T-helper 1 cell (primary cell): Measurements from ENCODE around the gene DLX1.
A peak's percentile ranks its signal among the peaks of the same experiment; 100 is the strongest.
"Not testable (repeated sequence)": the region's sequence is repeated elsewhere in the genome, so short reads cannot be mapped to it uniquely, and the experiment has no call there.

Source experiments
- DNase-seq, 5 donors: peaks; one replicate each; pipeline ENCODE4 v3.0.0-alpha.2; 2012 to 2020
- total RNA-seq, 4 donors: gene quantifications; one replicate each; lab custom pipeline; 2026; lab: John Stamatoyannopoulos, UW

Gene DLX1
- total RNA-seq: 0 reads per million in 4 donors

GRCh38 chr2:172085460-172086159, at the start of gene DLX1:
DLX1 (plus strand) TSS chr2:172085507; CDS start chr2:172085678, 171 bp downstream.
- no peak for DNase-seq

DNA sequence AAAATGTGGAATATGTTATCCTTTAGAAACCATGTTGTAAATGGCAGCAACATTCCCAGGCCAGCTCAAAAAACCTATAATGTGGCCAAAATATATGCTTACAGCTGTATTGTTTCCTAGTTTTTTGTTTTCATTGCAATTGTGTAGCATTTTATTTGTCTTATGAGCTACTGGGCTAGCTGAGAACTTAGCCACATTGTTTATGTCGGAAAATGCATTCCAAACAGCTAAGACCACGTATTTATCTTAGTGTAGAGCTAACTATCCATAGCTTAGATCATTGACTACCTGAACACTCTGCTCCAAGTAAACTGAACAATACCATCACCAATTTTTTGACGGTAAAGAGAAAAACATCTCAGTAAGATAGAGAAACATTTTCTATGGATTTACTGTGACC, 47.2 kb upstream of the DLX1 start:
- no peak for DNase-seq

DNA sequence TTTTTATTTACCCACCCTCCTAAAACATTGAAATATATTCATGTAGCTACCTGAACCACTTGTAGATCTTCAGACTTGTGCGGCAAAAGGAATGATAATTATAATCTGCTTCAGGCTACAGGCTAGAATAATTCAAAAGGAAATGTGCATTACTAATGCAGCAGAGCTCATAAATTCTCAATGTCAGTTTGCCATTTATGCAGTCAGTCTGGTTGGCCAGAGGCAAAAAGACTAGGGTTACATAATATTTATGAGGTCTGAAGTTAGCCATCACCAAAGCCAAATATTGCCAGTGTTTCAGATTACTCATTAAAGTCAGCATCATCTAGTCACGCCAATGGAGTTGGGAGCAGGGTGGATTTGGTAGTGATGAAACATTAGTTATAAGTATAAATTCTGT, 46.7 kb upstream of the DLX1 start:
- no peak for DNase-seq

DNA sequence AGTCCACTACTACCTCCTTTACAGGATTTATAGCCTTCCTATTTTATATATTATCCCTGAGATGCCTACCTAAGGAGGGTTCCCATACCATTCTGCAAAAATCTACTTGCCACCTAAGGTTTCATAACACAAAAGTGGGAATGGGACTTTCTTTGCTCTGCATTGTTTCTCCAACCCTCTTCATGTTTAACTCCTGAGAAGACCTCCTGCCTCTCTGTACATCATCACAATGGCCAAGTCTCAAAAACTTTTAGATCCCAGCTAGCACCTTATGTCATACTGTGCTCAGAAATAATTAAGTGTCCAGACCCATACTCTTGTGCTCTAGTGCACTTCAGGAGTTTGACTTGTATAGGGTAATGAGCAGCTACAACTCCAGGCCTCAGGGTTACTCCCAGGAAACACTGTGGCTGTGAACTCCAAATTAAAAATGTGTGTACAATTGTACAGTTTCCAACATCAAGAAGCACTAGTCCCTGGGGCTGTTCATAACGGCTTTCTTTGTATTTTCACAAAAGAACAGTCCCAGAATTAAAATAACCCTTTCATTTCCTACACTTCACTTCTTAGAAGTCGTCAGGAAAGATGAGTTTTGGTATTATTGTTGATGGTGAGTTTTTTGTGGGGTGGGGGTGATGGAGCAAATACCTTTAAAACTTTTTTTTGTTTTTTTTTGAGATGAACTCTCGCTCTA, 46.1 kb upstream of the DLX1 start:
- peak in 1 of 5 donors; percentile 13 for DNase-seq

GRCh38 chr2:172040311-172040710, 45.0 kb upstream of the DLX1 start:
- DNase-seq: no peak

- DNase-seq: peak in 1 of 5 donors; percentile 8
These were observed 39.1 kb upstream of the DLX1 start for GRCh38 chr2:172046080-172046678.

- no peak for DNase-seq
These were observed 38.3 kb upstream of the DLX1 start for GRCh38 chr2:172046866-172047565.

GRCh38 chr2:172047566-172048507, 37.5 kb upstream of the DLX1 start:
- no peak for DNase-seq

DNA sequence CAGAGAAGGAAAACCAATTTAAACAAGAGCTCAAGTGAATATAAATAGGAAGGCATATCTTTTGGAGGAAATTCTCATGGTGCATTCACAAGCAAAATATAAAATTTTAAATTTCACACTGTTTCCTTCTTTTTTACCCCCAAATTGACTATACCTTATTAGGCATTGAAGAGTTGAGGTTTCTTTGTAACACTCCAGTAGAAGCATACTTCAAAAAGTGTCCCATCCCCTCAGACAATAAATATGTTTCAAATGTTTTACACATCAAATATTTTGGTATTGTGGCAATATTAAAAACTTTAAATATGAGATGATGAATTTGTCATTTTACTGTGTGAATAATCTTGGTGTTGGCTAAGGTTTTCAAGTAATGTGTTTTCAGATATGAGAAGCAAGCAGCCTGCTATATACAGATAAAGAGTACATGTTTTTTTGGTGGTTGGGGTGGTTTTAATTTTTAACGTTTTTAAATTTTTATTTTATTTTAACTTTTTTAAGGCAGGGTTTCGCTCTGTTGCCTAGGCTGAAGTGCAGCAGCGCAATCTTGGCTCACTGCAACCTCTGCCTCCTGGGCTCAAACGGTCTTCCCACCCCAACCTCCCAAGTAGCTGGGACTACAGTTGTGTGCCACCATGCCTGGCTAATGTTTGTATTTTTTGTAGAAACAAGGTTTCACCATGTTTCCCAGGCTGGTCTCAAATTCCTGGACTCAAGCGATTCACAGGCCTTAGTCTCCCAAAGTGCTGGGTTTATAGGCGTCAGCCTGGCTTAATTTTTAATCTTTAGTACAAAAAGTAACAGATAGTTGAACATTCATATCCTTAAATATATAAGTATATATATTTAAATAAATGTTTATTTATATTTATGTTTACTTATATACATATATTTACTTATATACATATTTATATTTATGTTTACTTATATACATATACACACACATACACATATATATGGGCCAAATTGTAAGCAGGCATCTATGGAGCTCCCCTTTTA, 36.5 kb upstream of the DLX1 start:
- DNase-seq: no peak

- no peak for DNase-seq
These were observed 35.7 kb upstream of the DLX1 start for GRCh38 chr2:172049567-172050120.

DNA sequence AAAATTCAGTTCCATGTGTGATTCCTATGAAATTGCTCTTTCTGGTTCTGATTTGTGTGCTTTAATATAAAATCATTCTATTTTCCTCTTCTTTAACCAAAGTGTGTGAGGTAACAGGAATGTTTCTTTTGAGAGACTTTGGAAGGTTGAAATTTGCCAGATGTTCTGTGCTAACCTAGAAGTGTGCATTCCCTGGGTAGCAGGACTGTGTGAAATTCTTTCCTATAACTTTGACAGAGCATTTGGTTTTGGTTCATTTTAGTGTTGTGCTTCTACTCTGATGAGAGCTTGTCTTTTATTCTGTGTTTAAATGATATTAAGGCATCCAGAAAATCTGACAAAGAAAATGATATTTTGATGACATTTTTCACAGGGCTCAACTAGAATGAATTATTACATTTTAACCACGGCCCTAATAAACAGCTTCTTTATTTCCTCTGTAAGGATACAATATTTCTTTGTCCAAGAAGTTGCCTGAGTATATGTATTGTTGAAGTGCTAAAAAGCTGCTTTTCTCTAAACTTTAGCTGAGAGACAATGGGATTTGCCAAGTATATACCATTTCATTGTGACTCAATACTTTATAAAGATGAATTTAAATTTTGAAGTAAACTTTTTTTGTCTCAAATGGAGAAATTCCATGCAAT, 34.7 kb upstream of the DLX1 start:
- DNase-seq: no peak

- no peak for DNase-seq
These were observed 33.0 kb upstream of the DLX1 start for GRCh38 chr2:172052000-172052983.

DNA sequence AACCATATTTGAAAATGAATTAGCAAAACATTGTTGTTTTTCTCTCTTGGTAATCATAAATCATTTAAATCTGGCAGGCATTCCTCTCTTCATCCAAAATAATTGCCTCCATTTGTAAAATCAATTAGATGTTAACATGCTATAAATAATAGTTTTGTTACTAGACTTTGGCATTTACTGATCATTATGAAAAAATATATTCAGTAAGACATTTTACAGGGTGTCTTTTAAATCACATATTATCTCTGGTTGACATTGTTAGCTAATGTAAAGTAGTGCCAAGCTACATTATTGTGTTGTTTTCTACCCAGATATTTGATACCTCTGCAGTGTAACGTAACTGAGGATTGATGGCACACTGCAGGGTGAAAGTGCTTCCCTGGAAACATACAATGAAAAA, 31.8 kb upstream of the DLX1 start:
- no peak for DNase-seq

DNA sequence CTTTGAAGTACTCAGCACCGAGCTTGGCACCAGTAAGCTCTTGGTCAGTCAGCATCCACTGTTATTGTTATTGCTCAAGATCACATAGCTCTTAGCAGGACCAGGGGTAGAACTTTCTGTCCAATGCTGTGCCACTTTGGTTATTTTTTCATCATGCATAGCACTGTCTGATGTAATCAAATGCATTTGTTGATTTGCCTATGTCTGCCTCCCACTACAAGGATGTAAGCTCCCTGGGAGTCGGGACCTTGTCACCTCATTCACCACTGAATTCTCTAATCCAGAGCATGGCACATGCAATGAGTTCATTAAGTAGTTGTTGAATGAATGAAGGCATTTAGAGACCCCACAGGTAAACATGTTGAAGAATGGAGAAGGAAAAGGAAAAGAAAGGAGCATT, 29.0 kb upstream of the DLX1 start:
- no peak for DNase-seq

DNA sequence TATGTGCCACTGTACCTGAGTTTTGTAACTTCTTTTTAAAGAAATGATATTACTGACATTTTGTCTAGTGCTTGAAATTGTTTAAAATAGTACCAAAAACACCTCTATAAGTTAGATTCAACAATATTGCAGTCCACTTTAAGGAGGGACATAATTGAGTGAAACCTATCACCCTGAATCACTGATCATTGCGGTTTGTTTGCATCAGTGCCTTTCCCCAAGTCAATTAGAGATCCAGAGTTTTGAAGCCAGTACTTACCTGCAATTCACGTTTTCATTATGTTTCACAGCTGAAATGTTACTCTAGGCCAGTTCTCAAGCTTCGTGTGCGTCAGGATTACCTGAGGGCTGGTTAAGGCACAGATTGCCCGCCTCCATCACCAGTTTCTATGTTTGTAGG, 26.6 kb upstream of the DLX1 start:
- no peak for DNase-seq

- DNase-seq: not testable (repeated sequence)
These were observed 25.2 kb upstream of the DLX1 start for GRCh38 chr2:172060118-172060517.

GRCh38 chr2:172062402-172063004, 22.8 kb upstream of the DLX1 start:
- DNase-seq: no peak

GRCh38 chr2:172063446-172063845, 21.9 kb upstream of the DLX1 start:
- DNase-seq: no peak
